ENCODE data around the gene RAB6B.

RAB6B gene

GRCh38 chr3:133862161-133862560, 33.5 kb downstream of the RAB6B start:
- Histone ChIP-seq H3K4me3 (no peak overlapping the region), H3K27ac (no peak overlapping the region)
- TF ChIP-seq CTCF (IDR thresholded peaks at IDR 0.05), result no peak
- no peak for DNase-seq (ENCODE audit: low spot score)

DNA sequence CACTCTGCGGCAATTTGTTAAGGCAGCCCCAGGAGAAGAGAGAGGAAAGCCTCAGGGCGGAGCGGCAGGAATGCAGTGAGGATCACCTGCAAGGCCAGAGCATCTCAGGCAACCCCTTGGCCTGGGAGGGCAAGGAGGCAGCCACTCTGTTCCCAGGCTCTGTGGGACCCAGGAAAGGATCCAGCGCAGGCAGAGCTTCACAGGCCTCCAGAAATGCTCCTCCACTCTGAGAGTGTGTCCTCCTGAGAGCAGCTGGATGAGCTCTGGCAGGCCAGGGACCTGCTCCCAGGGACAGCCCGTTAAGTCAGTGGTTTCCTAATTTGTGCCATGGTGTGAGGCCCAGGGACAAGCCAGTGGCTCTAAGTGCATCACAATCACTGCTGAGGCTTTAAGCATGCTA, 35.2 kb downstream of the RAB6B start:
- no peak for DNase-seq (ENCODE audit: low spot score)
- TF ChIP-seq CTCF (IDR thresholded peaks at IDR 0.05), result no peak
- Histone ChIP-seq H3K27ac (no peak overlapping the region), H3K4me3 (no peak overlapping the region)

GRCh38 chr3:133859381-133860234, 36.1 kb downstream of the RAB6B start:
- no peak overlapping the region for H3K27ac ChIP-seq
- TF ChIP-seq CTCF (IDR thresholded peaks at IDR 0.05), result no peak
- DNase-seq (ENCODE audit: low spot score), result no peak
- no peak overlapping the region for H3K4me3 ChIP-seq

GRCh38 chr3:133857767-133858166, 37.9 kb downstream of the RAB6B start:
- DNase-seq (ENCODE audit: low spot score), result no peak
- Histone ChIP-seq H3K27ac (no peak overlapping the region), H3K4me3 (no peak overlapping the region)
- no peak for TF ChIP-seq CTCF (IDR thresholded peaks at IDR 0.05)

DNA sequence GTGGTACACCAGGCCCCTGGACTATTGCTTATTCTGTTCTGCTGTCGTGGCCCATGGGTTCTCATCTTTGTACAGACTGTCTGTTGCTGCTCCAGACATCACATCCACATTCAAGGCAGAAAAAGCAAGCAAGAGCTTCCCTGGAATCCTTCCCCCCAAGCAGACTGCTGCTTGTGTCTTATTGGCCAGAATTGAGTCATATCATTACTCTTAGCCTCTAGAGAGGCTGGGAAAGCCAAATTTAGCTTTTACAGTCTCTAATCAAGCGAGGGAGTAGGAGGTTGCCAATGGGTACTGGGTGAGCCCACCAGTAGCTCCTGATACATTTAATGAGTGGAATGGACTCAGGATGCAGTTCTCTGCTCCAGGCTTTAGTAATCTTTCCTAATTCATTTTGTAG, 39.4 kb downstream of the RAB6B start:
- TF ChIP-seq CTCF (IDR thresholded peaks at IDR 0.05), result no peak
- Histone ChIP-seq H3K27ac (no peak overlapping the region), H3K4me3 (no peak overlapping the region)
- no peak for DNase-seq (ENCODE audit: low spot score)

GRCh38 chr3:133855772-133856171, 39.9 kb downstream of the RAB6B start:
- no peak for TF ChIP-seq CTCF (IDR thresholded peaks at IDR 0.05)

DNA sequence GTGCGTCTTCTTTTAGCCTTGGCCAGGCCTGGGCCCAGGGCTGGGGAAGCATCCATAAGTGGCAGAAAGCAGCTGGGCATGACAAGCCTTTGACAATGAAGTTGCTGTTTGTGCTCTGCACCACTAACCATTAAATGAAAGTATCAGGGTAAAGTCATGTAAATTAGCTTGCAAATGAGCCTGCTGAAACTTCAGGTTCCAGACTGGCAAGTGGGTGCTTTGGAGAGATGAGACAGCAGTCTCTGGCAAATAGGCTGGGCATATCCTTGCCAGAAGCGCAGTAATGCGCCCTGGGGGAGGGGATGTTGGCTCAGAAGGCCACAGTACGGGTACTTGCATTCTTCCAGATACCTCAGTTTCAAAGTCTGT, 40.7 kb downstream of the RAB6B start:
- TF ChIP-seq CTCF (IDR thresholded peaks at IDR 0.05), result no peak
- DNase-seq (ENCODE audit: low spot score), result no peak
- H3K27ac ChIP-seq, result no peak overlapping the region
- no peak overlapping the region for H3K4me3 ChIP-seq

More at GRCh38 chr3:133855772-133856171, 39.9 kb downstream of the RAB6B start:
- H3K4me3 ChIP-seq, result no peak overlapping the region
- no peak overlapping the region for H3K27ac ChIP-seq
- DNase-seq (ENCODE audit: low spot score), result no peak

Data from coronary artery (tissue), 2 donors.